Activated naive CD8-positive, alpha-beta T cell treated with anti-CD3 and anti-CD28 coated beads, Interleukin-2, amount 50 U/mL, for 16 hours (primary cell): ENCODE data around the gene SYT5.
"Not testable (repeated sequence)": the region's sequence is repeated elsewhere in the genome, so short reads cannot be mapped to it uniquely, and the experiment has no call there.

ENCODE experiments used
- DNase-seq: peaks from one replicate; pipeline ENCODE4 v3.0.0-alpha.2; 2020; ENCODE audit warnings: low read depth, low spot score

Gene SYT5

DNA sequence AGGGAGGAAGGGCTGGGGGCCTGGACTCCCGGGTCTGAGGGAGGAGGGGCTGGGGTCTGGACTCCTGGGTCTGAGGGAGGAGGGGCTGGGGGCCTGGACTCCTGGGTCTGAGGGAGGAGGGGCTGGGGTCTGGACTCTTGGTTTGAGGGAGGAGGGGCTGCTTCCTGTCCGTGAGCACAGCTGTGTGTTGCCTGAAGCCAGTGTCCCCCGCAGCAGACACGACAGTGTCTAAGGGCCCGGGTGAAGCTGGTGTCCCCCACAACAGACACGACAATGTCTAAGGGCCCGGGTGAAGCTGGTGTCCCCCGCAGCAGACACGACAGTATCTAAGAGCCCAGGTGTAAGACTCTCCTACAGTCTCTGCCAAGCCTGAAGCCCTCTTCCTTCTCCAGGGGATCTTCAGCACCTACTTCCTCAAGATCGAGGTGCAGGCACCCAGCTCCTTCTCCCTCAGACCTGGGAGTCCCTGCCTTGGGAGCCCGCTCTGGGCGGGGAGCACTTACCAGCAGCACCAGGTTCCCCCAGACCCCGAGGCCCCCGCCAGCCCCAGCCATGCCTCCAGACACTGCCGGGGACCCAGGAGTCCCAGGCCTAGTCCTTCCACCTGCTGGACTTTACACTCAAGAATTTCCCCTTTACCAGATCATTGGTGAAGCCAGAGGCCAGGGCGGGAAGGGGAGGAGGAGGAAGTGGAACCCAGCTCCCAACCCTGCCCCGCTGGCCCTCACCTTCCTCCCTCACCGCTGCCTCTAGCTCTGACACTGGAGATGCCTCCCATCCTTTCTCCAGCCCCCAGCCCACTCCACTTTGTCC lies 29.0 kb upstream of the SYT5 start, which contains the start of gene PTPRH:
Gene PTPRH, minus strand, starts transcription at position 622 of the 813 bp plus-strand sequence. Its CDS starts 68 bp downstream, at position 554.
- no peak for DNase-seq

- DNase-seq, result no peak
These were observed 26.8 kb upstream of the SYT5 start for GRCh38 chr19:55206664-55207500.

DNA sequence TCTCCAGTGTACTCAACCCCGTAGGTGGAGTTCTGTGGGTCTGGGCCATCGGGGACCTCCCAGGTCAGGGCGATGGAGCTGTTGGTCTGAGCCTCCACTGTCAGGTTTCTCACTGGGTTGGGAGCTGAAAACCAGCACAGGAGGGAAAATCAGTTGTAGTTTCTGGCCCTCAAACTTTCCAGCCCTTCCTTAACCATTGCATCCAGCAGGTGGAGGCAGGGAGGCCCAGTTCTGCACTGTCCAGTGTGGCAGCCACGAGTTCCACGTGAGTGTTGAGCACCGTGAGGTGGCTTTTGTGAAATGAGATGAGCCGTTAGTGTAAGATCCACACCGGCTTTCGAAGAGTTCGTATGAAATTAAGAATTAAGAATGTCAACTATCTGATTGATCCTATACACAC lies 22.1 kb upstream of the SYT5 start:
- DNase-seq, result not testable (repeated sequence)

DNA sequence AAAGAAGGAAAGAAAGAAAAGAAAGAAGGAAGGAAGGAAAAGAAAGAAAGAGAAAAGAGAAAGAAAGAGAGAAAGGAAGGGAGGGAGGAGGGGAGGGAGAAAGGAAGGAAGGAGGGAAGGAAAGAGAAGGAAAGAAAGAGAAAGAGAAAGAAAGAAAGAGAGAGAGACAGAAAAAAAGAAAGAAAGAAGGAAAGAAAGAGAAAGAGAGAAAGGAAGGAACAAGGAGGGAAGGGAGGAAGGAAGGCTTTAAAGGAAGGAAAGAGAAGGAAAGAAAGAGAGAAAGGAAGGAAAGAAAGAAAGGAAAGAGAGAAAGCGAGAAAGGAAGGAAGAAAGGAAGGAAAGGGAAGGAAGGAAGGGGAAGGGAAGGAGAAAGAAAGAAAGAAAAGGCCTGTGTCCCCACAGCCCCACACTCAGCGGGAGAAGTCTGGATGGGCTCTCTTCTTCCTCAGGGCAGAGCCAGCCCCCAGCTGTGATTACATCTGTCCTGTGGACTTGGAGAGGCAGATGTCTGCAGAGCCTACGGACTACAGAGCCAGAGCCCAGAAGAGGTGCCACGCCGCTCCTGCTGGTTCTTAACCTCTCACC lies 19.6 kb upstream of the SYT5 start:
- DNase-seq, result no peak

- DNase-seq, result no peak
These were observed 18.6 kb upstream of the SYT5 start for GRCh38 chr19:55198651-55199050.

GRCh38 chr19:55197528-55197927 lies 17.4 kb upstream of the SYT5 start:
- no peak for DNase-seq

DNA sequence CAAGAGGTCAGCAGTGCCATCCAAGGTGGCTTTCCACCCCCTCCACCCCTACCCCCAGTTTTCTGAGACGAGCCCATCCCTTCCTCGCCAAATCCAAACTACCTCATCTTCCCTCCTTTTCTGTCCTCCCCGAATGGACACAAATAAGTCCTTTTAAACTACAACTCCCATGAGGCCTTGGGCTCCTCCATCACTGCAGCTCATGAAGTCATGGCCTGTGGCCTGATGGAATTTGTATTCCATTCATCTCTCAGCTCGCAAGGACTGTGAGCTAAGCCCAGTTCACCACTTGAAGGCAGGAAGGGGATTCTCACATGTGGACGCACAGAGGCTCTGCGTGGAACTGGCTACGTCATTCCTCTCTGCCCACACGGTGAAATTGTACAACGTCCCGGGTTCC lies 16.7 kb upstream of the SYT5 start:
- no peak for DNase-seq

DNA sequence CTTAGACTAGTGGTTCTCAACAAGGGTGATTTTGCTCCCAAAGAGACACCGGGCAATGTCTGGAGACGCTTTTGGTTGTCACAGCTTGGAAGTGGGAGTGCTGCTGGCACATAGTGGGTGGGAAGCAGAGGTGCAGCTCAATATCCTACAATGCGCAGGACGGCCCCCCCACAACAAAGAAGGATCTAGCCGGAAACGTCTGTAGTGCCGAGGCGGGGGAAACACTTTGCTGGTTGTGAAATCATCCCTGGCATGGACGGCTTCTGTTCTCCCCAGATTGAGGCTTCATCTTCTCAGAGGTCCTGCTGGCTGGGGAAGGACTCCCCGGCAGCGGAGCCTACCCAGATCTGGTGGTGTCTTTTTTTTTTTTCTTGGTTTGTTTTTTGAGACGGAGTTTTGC lies 13.4 kb upstream of the SYT5 start:
- DNase-seq, result no peak

DNA sequence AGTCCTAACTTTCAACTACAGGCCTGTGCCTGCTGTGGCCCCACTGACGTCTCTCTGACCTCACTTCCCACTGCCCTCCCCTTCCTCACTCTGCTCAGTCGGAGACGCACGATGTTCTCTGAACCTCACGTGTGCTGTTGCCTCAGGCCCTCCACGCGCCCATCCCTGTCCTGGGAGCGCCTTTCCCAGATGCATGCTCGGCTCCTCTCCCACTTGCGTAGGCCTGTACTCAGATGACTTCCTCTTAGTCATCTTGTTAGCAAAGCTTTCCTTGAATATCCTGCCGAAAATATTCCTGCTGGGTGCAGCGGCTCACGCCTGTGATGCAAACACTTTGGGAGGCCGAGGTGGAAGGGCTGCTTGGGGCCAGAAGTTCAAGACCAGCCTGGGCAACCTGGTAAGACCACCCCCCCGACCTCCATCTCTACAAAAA lies 9.3 kb upstream of the SYT5 start:
- no peak for DNase-seq

DNA sequence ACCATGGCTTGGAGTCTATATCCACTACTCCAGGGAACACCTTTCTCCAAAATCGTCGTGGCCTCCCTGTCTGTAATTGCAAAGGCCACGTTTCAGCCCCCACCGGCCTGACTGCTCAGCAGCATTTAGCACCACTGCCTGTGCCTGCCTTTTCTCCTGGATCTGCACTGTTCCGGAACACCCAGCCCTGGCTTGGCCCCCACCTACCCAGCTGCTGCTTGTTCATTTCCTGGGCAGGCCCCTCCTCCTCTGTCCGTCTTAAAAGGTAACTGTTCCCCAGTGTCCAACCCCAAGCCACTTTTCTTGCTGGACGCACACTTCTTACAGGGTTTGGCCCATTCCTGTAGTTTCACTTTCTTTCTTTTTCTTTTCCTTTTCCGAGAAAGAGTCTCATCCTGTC lies 8.5 kb upstream of the SYT5 start:
- DNase-seq, result no peak

DNA sequence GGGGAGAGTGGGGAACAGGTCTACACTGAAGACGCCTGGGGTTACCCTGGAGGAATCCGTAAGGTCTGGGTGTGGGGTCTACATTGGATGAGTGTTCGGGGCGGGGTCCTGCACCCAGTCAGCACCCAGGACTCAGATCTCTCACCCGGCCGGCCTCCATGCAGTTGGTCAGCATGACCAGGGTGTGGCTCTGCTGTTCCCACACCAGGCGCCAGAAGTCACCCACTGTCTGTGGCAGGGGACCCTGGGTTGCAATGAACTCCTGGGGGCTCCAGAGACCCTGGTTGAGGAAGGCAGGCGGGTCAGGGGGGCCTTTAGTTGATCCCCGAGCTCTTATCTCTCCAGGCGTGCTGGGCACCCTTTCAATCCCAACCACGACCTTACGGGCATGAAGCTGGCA lies 6.0 kb upstream of the SYT5 start:
- no peak for DNase-seq

DNA sequence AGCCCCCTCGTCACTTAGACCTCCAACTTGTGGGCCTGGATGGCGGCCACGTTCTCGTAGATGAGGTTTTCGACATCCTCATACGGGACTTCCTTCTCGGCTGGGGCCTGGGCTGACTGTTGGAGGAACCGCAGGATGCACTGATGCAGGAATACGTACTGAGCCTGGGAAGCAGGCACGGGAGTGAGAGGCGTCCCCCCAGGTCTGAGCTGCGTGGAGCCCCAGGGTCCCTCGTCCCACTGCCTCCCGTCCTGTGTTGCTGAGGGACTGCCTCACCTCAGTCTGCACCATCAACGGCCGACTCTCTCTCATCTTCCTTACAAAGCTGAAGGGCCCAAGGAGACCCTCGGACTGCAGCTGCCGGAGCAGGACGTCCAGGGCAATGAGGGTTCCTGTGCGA lies 1.7 kb upstream of the SYT5 start:
- DNase-seq, result no peak

DNA sequence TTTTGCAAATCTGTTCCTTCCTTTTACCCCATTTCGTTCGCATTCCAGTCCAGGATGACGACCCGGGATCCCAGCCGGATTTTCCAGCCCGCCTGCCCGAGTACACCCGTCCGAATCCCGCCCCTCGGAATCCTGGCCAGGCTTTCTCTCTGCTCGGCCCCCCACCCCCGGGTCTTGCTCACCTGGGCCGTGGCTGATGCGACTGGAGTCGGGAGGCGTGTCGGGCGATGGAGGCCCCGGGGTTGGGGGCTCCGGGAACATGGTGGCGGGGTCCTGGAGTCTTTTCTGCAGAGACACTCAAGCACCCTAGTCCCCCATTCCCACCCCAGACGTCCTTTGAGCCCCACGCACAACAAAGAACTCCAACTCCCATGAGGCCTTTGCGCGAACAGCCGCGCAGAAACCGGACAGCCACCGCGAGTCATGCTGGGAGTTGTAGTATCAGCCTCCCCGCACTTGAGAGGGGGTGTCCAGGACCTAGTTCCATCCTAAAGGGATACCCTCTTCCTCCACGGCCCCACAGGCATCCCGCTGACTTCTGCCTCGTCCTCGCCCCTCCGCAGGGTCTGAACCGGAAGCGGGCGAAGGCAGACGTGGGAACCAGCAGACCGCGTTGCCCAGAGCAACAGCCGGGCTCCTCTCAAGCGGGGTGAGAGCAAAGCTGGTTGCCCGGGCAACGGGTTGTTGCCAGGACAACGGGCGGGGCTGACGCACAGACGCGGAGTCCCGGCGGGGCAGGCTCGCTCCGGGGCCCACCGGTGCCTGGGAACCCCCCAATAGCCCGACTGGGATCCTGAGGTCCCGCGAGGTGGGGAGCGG lies 1.1 kb downstream of the SYT5 start:
- DNase-seq, result peak; percentile 69

DNA sequence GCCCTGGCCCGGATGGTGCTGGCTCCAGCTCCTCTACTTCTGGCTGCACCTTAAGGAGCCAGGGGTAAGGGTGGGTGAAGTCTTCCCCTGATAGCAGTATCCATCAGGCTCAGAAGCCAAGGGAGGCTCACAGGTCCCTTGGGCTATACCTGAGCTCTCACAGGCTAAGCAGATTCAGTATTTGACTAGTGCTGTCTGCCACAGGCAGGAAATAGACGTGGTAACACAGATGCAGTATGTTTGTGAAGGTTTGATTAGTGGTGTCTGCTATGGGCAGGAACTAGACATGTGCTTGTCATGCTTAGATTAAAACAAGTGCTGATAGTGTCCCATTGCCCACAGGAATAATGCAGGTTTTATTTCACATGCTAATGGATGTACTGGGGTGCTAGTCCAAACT lies 4.0 kb downstream of the SYT5 start:
- no peak for DNase-seq

DNA sequence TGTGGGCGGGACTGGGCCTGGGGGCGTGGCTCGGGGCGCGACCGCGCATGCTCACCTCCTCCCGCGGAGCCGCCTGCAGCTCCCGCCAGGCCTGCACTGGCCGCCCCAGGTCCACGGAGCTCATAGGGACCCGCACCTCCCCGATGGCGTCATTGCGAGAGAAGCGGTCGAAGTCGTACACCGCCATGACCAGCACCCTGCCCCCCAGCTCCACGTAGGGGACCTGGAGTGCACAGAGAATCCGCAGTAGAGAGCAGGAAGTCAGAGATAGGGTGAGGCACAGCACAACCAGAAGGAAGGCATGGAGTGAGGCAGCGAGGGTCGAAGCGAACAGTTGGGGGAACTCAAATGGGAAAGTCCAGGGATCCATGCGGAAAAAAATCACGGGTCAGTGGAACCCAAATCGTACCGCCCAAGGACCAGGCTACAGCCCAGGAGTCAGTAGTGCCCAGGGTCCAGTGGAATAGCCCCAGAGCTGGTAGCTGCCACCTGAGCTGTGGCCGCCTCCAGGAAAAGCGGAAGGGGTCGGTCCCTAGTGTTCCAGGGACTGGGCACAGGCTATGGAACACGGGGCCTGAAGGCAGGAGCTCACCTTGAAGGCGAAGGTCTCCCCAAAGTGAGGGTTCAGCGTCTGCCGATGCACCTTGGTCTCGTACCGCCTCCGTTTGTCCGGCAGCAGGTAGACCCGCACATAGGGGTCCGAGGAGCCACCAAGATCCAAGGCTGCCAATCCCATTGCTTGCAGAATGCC lies 4.8 kb downstream of the SYT5 start:
- no peak for DNase-seq

- DNase-seq, result no peak
These were observed 5.5 kb downstream of the SYT5 start for GRCh38 chr19:55174425-55175116.

DNA sequence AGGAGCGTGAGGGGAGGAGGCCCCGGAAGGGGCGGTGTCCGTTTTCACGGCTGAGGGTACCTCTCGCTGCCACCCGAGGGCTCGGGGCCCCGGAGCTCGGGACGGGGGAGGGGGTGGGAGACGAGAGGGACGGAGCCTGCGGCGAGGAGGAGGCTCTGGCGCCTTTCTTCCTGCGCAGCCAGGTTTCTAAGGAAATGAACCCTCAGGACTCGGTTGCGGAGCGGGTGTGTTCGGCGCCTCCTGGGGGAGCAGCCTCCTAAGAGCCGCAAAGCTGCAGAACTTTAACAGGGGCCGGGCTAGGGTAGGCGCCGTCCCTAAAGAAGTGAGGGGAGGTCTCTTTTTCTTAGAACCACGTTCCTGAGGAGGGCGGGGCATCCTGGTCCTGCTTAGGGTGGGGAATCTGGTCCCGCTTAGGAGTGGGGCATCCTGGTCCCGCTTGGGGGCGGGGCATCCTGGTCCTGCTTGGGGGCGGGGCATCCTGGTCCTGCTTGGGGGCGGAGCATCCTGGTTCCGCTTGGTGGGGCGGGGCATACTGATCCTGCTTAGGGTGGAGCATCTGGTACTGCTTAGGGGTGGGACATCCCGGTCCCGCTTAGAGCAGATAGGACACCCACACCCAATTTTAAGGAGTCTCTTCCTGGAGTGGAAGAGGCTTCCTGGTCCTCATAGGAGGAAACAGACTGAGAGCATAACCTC lies 6.2 kb downstream of the SYT5 start:
- no peak for DNase-seq

GRCh38 chr19:55173186-55173713 lies 6.8 kb downstream of the SYT5 start:
- no peak for DNase-seq

GRCh38 chr19:55172741-55173140 lies 7.3 kb downstream of the SYT5 start:
- no peak for DNase-seq
